A549 (cell line): ENCODE results near the gene SMYD5. TPM values are rescaled to one million over a fixed set of nuclear protein-coding genes. Genes with fewer than 3 reads are reported as not detected.

Source experiments
- ATAC-seq, 2 experiments: fragments of 200-7000 bp in 1 of 2; fragments of >200 bp in 1 of 2; cut with Nextera tagmentation in 1 of 2; cut with Tn5 transposase in 1 of 2; 3 replicates each; pipeline versions ENCODE4 v1.8.0 to v1.9.1; 2018 to 2020; ENCODE audit warnings: mild to moderate bottlenecking in 1 of 2, moderate library complexity in 1 of 2
- CTCF ChIA-PET: fragments of 300-600 bp; sonication (Branson Sonifier 250); formaldehyde crosslinking; extraction: SDS; loops from one replicate; lab custom pipeline; 2021; ENCODE audit warnings: antibody characterized with exemption, inconsistent platforms; lab: Yijun Ruan, JAX
- POLR2A ChIA-PET: fragments of 350-600 bp; formaldehyde crosslinking; extraction: SDS; loops from one replicate; lab custom pipeline; 2021; ENCODE audit warnings: antibody characterized with exemption, inconsistent platforms; lab: Yijun Ruan, JAX
- DNase-seq, 2 experiments: peaks; one replicate each; pipeline versions ENCODE4 v3.0.0 to v3.0.0-alpha.2; 2011 to 2016; ENCODE audit warnings: low read depth in 1 of 2, low spot score in 1 of 2
- FAIRE-seq: peaks from 2 replicates; lab custom pipeline; 2011; peaks lifted over from hg19 to GRCh38; lab: Jason Lieb, UNC
- H3K27ac ChIP-seq, 2 experiments: fragments of >200 bp; sonication (Bioruptor Twin); formaldehyde crosslinking; 3 replicates each; pipeline ENCODE4 v1.5.1; 2016 to 2017
- H3K4me1 ChIP-seq: fragments of >200 bp; sonication (Bioruptor Twin); formaldehyde crosslinking; 3 replicates; pipeline ENCODE4 v1.6.1; 2016
- H3K4me2 ChIP-seq: fragments of >200 bp; sonication (Bioruptor Twin); formaldehyde crosslinking; 3 replicates; pipeline ENCODE4 v1.6.1; 2016
- H3K4me3 ChIP-seq: fragments of >200 bp; sonication (Bioruptor Twin); formaldehyde crosslinking; 3 replicates; pipeline ENCODE4 v1.5.1; 2016
- H3K9me3 ChIP-seq: fragments of >200 bp; sonication (Bioruptor Twin); formaldehyde crosslinking; 3 replicates; pipeline ENCODE4 v1.6.1; 2016
- CBX2 ChIP-seq: fragments of 200-600 bp; sonication (generic); IDR thresholded peaks from 2 replicates; pipeline ENCODE4 v1.6.1; 2016; ENCODE audit warnings: low read depth, mild to moderate bottlenecking, borderline replicate concordance
- CHD2 ChIP-seq: fragments of 150-350 bp; IDR thresholded peaks from 2 replicates; pipeline ENCODE4 v1.6.1; 2014; ENCODE audit warnings: low read length; ENCODE audit not compliant: partially characterized antibody
- CHD4 ChIP-seq: fragments of 200-600 bp; sonication (generic); IDR thresholded peaks from 2 replicates; pipeline ENCODE4 v1.6.1; 2016; ENCODE audit warnings: antibody characterized with exemption, mild to moderate bottlenecking, borderline replicate concordance
- CTCF ChIP-seq: fragments of >200 bp; sonication (Bioruptor Twin); formaldehyde crosslinking; IDR thresholded peaks from 3 replicates; pipeline ENCODE4 v1.5.1; 2016
- E2F6 ChIP-seq: IDR thresholded peaks from 2 replicates; pipeline ENCODE4 v1.6.1; 2012; ENCODE audit warnings: low read depth, borderline replicate concordance
- EP300 ChIP-seq, 2 experiments: fragments of >200 bp; sonication (Bioruptor Twin); formaldehyde crosslinking; IDR thresholded peaks; 2 replicates in 1 of 2; 3 replicates in 1 of 2; pipeline ENCODE4 v1.6.1; 2016 to 2017
- FOSL2 ChIP-seq, 2 experiments: fragments of 450-650 bp in 1 of 2; fragments of >200 bp in 1 of 2; sonication (Bioruptor Twin) in 1 of 2; formaldehyde crosslinking; IDR thresholded peaks; 2 replicates each; pipeline versions ENCODE4 v1.5.0 to v1.6.1; 2016 to 2020; ENCODE audit warnings: mild to moderate bottlenecking in 1 of 2, moderate library complexity in 1 of 2
- HDAC2 ChIP-seq: fragments of 200-600 bp; sonication (generic); IDR thresholded peaks from 2 replicates; pipeline ENCODE4 v1.6.1; 2016
- HEYL ChIP-seq: fragments of 250-450 bp; sonication (Bioruptor Pico); IDR thresholded peaks from 2 replicates; pipeline ENCODE4 v1.8.0; 2021; ENCODE audit warnings: mild to moderate bottlenecking, moderate library complexity
- KDM1A ChIP-seq: fragments of 200-600 bp; sonication (generic); IDR thresholded peaks from 2 replicates; pipeline ENCODE4 v1.6.1; 2016; ENCODE audit warnings: low read depth, mild to moderate bottlenecking
- MAFK ChIP-seq: fragments of 450-650 bp; IDR thresholded peaks from 2 replicates; pipeline ENCODE4 v1.6.1; 2014; ENCODE audit not compliant: partially characterized antibody
- MAZ ChIP-seq: fragments of 150-350 bp; IDR thresholded peaks from 2 replicates; pipeline ENCODE4 v1.6.1; 2014; ENCODE audit warnings: antibody characterized with exemption, low read depth, low read length, borderline replicate concordance
- MYC ChIP-seq: IDR thresholded peaks from 2 replicates; pipeline ENCODE4 v1.6.1; 2012; ENCODE audit warnings: mild to moderate bottlenecking, inconsistent platforms, low read length, improper control_type of control experiment, borderline replicate concordance
- RARB ChIP-seq: fragments of 250-450 bp; sonication (Bioruptor Pico); IDR thresholded peaks from 2 replicates; pipeline ENCODE4 v1.8.0; 2021; ENCODE audit warnings: mild to moderate bottlenecking, moderate library complexity
- SMC3 ChIP-seq: fragments of >200 bp; sonication (Bioruptor Twin); formaldehyde crosslinking; IDR thresholded peaks from 3 replicates; pipeline ENCODE4 v1.6.1; 2018; ENCODE audit warnings: inconsistent platforms
- ZFP36 ChIP-seq: fragments of 450-650 bp; IDR thresholded peaks from 2 replicates; pipeline ENCODE4 v1.6.1; 2014; ENCODE audit warnings: borderline replicate concordance; ENCODE audit not compliant: partially characterized antibody
- WGBS: methylation state at CpG from one replicate; pipeline ENCODE4 v1.1.6; 2017; ENCODE audit errors: missing lambda C conversion rate; 5-methylcytosine and 5-hydroxymethylcytosine counted together
- polyA plus RNA-seq, 4 experiments: library from polyadenylated mRNA; depleted of rRNA in 3 of 4; stranded (reverse); fragments of >200 nt; fragmentation: RNase III in 1 of 4; extraction: RNeasy Plus Mini Kit Qiagen cat#74134 plus additional on column Dnase treatment in 1 of 4; gene quantifications; 2 replicates in 3 of 4; 3 replicates in 1 of 4; pipeline ENCODE4 v1.2.3, GENCODE V29; 2011 to 2017
- TF ChIP-seq, protein P1 (sequence below): IDR thresholded peaks from 2 replicates; pipeline ENCODE4 v1.6.1; 2012
- TF ChIP-seq, protein P2 (sequence below): fragments of >200 bp; sonication (Bioruptor Twin); formaldehyde crosslinking; IDR thresholded peaks from 2 replicates; pipeline ENCODE4 v1.6.1; 2016
- TF ChIP-seq, protein P3 (sequence below): fragments of 250-450 bp; sonication (Bioruptor Pico); IDR thresholded peaks from 2 replicates; pipeline ENCODE4 v1.5.0; 2020; ENCODE audit warnings: low read depth, mild to moderate bottlenecking, moderate library complexity
- TF ChIP-seq, protein P4 (sequence below): fragments of 150-350 bp; IDR thresholded peaks from 2 replicates; pipeline ENCODE4 v1.6.1; 2014; ENCODE audit warnings: low read depth, mild to moderate bottlenecking, low read length

SMYD5 gene
- polyA plus RNA-seq, 2 of the 4 experiments (the other 2 are of a cell fraction) = 40.3 to 46.7 TPM

DNA sequence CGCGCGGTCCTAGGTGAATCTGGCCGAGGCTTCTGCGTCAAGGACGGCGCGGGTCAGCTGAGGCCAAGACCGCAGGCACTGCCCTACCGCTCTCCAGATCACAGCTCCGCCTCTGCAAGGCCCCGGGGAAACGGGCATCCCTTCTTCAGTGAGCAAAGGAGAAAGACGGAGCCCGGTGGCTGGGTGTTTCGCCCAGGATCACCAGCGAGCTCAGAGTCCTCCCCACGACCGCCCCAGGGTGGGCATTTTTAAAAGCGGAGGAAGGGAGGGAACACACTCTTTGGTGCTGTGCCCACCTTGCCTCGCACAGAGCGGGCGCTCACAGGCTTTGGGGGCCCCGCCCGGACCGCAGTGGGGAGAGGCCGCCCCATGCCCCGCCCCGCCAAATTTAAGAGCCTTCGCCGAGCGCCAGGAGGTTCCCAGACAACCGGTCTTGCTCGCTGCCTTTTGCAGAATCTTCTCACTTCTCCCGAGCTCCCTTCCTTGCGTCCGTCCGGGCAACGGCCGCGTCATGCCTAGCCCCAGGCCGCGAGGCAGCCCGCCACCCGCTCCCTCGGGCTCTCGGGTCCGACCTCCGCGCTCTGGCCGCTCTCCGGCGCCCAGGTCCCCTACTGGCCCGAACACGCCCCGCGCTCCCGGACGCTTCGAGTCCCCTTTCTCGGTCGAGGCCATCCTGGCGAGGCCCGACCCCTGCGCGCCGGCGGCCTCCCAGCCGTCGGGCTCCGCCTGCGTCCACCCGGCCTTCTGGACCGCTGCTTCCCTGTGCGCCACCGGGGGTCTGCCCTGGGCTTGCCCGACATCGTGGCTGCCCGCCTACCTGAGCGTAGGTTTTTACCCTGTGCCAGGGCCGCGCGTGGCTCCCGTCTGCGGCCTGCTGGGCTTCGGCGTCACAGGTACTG, 11.6 kb upstream of the SMYD5 start, which contains the start of gene NOTO:
Gene NOTO, plus strand, starts transcription at position 419 of the 899 bp plus-strand sequence. Its CDS starts 93 bp downstream, at position 512.
- peaks cover 12% of the 10 kb centered on the region for H3K4me1 ChIP-seq
- 31% methylated on average over 68 of the region's 87 CpGs for WGBS
- peak within 1 kb of the TSS in 1 of 2 experiments; percentile 46; a peak in 3 of 6 replicates for H3K27ac ChIP-seq
- H3K4me2 ChIP-seq = peak within 1 kb of the TSS; percentile 72
- TF ChIP-seq ZFP36 (no peak), EP300 (IDR thresholded peaks at IDR 0.05) (no peak), E2F6 (peak; percentile 64; the same call in 1 of the 2 replicates)
- TF ChIP-seq, protein P1, sequence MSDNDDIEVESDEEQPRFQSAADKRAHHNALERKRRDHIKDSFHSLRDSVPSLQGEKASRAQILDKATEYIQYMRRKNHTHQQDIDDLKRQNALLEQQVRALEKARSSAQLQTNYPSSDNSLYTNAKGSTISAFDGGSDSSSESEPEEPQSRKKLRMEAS = peak; percentile 33
- FAIRE-seq (no peak), ATAC-seq (peak; percentile 66 to 71), DNase-seq (no peak)
- CTCF ChIA-PET = interaction anchor here (0.7 to 3.4 kb wide), 5 partner anchors 10 to 58 kb away, joined by 3 to 20 read pairs (median 12); no protein-coding TSS in a partner anchor
- peak within 1 kb of the TSS; percentile 41 for H3K4me3 ChIP-seq
- peaks cover 5% of the 10 kb centered on the region; the same call in 2 of the 3 replicates for H3K9me3 ChIP-seq
- POLR2A ChIA-PET = interaction anchor here (0.8 to 1.0 kb wide), 2 partner anchors 10 to 32 kb away, joined by 3 read pairs; partner anchors contain the start of gene CCT7

GRCh38 chr2:73203055-73203681, 10.9 kb upstream of the SMYD5 start:
- ATAC-seq = peak; percentile 40 to 51; a peak in 3 of 6 replicates
- POLR2A ChIA-PET = interaction anchor here (0.7 kb wide), 1 partner anchor 25 kb away, joined by 4 read pairs; no protein-coding TSS in a partner anchor
- peak overlapping the region in 1 of 2 experiments; percentile 46; a peak in 1 of 6 replicates for H3K27ac ChIP-seq
- peaks cover 12% of the 10 kb centered on the region for H3K4me1 ChIP-seq
- CTCF ChIA-PET = interaction anchor here (0.6 to 2.1 kb wide), 4 partner anchors 10 to 310 kb away, joined by 3 to 15 read pairs (median 3); no protein-coding TSS in a partner anchor
- TF ChIP-seq, protein P2, sequence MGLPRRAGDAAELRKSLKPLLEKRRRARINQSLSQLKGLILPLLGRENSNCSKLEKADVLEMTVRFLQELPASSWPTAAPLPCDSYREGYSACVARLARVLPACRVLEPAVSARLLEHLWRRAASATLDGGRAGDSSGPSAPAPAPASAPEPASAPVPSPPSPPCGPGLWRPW = no peak
- TF ChIP-seq MAFK = no peak
- no peak for TF ChIP-seq CHD4
- TF ChIP-seq, protein P3, sequence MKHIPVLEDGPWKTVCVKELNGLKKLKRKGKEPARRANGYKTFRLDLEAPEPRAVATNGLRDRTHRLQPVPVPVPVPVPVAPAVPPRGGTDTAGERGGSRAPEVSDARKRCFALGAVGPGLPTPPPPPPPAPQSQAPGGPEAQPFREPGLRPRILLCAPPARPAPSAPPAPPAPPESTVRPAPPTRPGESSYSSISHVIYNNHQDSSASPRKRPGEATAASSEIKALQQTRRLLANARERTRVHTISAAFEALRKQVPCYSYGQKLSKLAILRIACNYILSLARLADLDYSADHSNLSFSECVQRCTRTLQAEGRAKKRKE (CRISPR knock-in tag) = no peak
- no peak for TF ChIP-seq MAZ
- TF ChIP-seq SMC3 = no peak
- peak overlapping the region; percentile 41 for H3K4me3 ChIP-seq
- H3K9me3 ChIP-seq = peaks cover 5% of the 10 kb centered on the region; the same call in 2 of the 3 replicates
- DNase-seq = peak in 1 of 2 experiments; percentile 33
- peak overlapping the region; percentile 72 for H3K4me2 ChIP-seq
- no peak for FAIRE-seq
- WGBS = 40% methylated on average over 44 of the region's 44 CpGs

DNA sequence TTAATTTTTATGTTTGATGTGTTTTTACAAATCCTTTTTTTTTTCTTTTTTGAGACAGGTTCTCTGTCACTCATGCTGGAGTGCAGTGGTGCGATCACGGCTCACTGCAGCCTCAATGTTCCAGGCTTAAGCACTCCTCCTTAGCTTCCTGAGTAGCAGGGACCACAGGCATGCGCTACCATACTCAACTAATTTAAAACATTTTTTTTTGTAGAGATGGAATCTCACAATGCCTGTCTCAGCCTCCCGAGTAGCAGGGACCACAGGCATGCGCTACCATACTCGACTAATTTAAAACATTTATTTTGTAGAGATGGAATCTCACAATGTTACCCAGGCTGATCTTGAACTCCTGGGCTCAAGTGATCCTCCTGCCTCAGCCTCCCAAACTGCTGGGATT, 8.4 kb upstream of the SMYD5 start:
- Histone ChIP-seq H3K4me3 (no peak overlapping the region), H3K9me3 (no peaks in the 10 kb centered on the region), H3K4me2 (no peak overlapping the region), H3K27ac (no peak overlapping the region), H3K4me1 (peaks cover 12% of the 10 kb centered on the region)
- ATAC-seq (no peak), DNase-seq (no peak), FAIRE-seq (no peak)
- ChIA-PET POLR2A (no interaction called here), CTCF (interaction anchor here (0.6 to 10.2 kb wide), 6 partner anchors 17 to 258 kb away, joined by 3 to 173 read pairs (median 4); no protein-coding TSS in a partner anchor)
- TF ChIP-seq CBX2 = no peak
- no peak for TF ChIP-seq CHD2
- no peak for TF ChIP-seq CTCF
- no peak for TF ChIP-seq HEYL
- no peak for TF ChIP-seq MYC
- TF ChIP-seq, protein P4, sequence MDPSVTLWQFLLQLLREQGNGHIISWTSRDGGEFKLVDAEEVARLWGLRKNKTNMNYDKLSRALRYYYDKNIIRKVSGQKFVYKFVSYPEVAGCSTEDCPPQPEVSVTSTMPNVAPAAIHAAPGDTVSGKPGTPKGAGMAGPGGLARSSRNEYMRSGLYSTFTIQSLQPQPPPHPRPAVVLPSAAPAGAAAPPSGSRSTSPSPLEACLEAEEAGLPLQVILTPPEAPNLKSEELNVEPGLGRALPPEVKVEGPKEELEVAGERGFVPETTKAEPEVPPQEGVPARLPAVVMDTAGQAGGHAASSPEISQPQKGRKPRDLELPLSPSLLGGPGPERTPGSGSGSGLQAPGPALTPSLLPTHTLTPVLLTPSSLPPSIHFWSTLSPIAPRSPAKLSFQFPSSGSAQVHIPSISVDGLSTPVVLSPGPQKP = no peak
- TF ChIP-seq RARB (CRISPR knock-in tag) = no peak
- TF ChIP-seq FOSL2 (IDR thresholded peaks at IDR 0.05) = no peak
- TF ChIP-seq FOSL2 (CRISPR knock-in tag; IDR thresholded peaks at IDR 0.05) = no peak
- no peak for TF ChIP-seq KDM1A
- no peak for TF ChIP-seq HDAC2
- TF ChIP-seq ZFP36 = no peak
- whole genome bisulfite sequencing = 89% methylated on average over 6 of the region's 6 CpGs
